HepG2 (cell line): ENCODE measurements around the gene ADGRF1. TPM values are rescaled to one million over a fixed set of nuclear protein-coding genes. Genes with fewer than 3 reads are reported as not detected.

Experiments used
- AKAP8 ChIP-seq: sonication (generic); formaldehyde crosslinking; IDR thresholded peaks from 2 replicates; pipeline ENCODE4 v1.5.1; 2020; ENCODE audit warnings: mild to moderate bottlenecking, missing genetic modification reagents
- SMYD3 ChIP-seq: sonication (generic); formaldehyde crosslinking; IDR thresholded peaks from 2 replicates; pipeline ENCODE4 v1.8.1; 2023; ENCODE audit warnings: mild to moderate bottlenecking, missing genetic modification reagents
- UBTF ChIP-seq: sonication (generic); formaldehyde crosslinking; IDR thresholded peaks from 2 replicates; pipeline ENCODE4 v1.4.0; 2020; ENCODE audit warnings: mild to moderate bottlenecking, missing genetic modification reagents
- ZNF407 ChIP-seq: sonication (generic); formaldehyde crosslinking; IDR thresholded peaks from one replicate; pipeline ENCODE4 v1.5.1; 2020; ENCODE audit warnings: mild to moderate bottlenecking, missing genetic modification reagents; ENCODE audit errors: not compliant biosample characterization
- ZNF615 ChIP-seq: sonication (generic); formaldehyde crosslinking; IDR thresholded peaks from 2 replicates; pipeline ENCODE4 v1.5.0; 2020; ENCODE audit warnings: mild to moderate bottlenecking, missing genetic modification reagents, borderline replicate concordance
- ZNF672 ChIP-seq: sonication (generic); formaldehyde crosslinking; IDR thresholded peaks from 2 replicates; pipeline ENCODE4 v1.8.1; 2022; ENCODE audit warnings: missing genetic modification reagents
- ZNF75D ChIP-seq: sonication (generic); formaldehyde crosslinking; IDR thresholded peaks from 2 replicates; pipeline ENCODE4 v1.8.1; 2023; ENCODE audit warnings: missing genetic modification reagents, mild to moderate bottlenecking, borderline replicate concordance
- polyA plus RNA-seq, 8 experiments: library from polyadenylated mRNA; depleted of rRNA in 3 of 8; stranded (reverse) in 7 of 8; unstranded in 1 of 8; fragments of >200 nt; fragmentation: Illumina TruSeq in 4 of 8; extraction: Trizol in 4 of 8; gene quantifications; 2 replicates each; pipeline versions ENCODE4 v1.2.1 to v1.2.3, GENCODE V29; 2011 to 2016; ENCODE audit warnings: low read depth in 4 of 8, missing spikeins in 1 of 8, mixed read lengths in 1 of 8; ENCODE audit not compliant: insufficient read depth in 1 of 8
- total RNA-seq, 5 experiments: library from RNA; depleted of rRNA; stranded (reverse); fragments of >200 nt; fragmentation: Illumina TruSeq; extraction: Trizol; gene quantifications; 2 replicates each; pipeline ENCODE4 v1.2.3, GENCODE V29; 2016; ENCODE audit warnings: low read depth in 1 of 5
- TF ChIP-seq, protein P1 (sequence below): sonication (generic); formaldehyde crosslinking; IDR thresholded peaks from 2 replicates; pipeline ENCODE4 v1.9.0; 2021; ENCODE audit warnings: missing genetic modification reagents, mild to moderate bottlenecking, borderline replicate concordance
- TF ChIP-seq, protein P2 (sequence below): sonication (generic); formaldehyde crosslinking; IDR thresholded peaks from 2 replicates; pipeline ENCODE4 v1.4.0; 2020; ENCODE audit warnings: missing genetic modification reagents, mild to moderate bottlenecking, borderline replicate concordance
- TF ChIP-seq, protein P3 (sequence below): sonication (generic); formaldehyde crosslinking; IDR thresholded peaks from 2 replicates; pipeline ENCODE4 v1.4.0; 2020; ENCODE audit warnings: low read depth, mild to moderate bottlenecking, missing genetic modification reagents
- TF ChIP-seq, protein P4 (sequence below): sonication (generic); formaldehyde crosslinking; IDR thresholded peaks from 2 replicates; pipeline ENCODE4 v1.8.1; 2023; ENCODE audit warnings: missing genetic modification reagents, inconsistent platforms, borderline replicate concordance

ADGRF1 gene
- total and polyA plus RNA-seq, 2 of the 13 experiments (the other 11 are each of a cell fraction or from before 2014, with no cell fraction given): not detected

- TF ChIP-seq, protein P1, sequence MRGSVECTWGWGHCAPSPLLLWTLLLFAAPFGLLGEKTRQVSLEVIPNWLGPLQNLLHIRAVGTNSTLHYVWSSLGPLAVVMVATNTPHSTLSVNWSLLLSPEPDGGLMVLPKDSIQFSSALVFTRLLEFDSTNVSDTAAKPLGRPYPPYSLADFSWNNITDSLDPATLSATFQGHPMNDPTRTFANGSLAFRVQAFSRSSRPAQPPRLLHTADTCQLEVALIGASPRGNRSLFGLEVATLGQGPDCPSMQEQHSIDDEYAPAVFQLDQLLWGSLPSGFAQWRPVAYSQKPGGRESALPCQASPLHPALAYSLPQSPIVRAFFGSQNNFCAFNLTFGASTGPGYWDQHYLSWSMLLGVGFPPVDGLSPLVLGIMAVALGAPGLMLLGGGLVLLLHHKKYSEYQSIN (CRISPR knock-in tag): no peak
- TF ChIP-seq, protein P2, sequence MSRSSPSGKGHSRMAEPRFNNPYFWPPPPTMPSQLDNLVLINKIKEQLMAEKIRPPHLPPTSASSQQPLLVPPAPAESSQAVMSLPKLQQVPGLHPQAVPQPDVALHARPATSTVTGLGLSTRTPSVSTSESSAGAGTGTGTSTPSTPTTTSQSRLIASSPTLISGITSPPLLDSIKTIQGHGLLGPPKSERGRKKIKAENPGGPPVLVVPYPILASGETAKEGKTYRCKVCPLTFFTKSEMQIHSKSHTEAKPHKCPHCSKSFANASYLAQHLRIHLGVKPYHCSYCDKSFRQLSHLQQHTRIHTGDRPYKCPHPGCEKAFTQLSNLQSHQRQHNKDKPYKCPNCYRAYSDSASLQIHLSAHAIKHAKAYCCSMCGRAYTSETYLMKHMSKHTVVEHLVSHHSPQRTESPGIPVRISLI (CRISPR knock-in tag): peak; percentile 93
- TF ChIP-seq ZNF407 (CRISPR knock-in tag) (no peak), ZNF75D (CRISPR knock-in tag) (no peak), SMYD3 (peak; percentile 80; the same call in 1 of the 2 replicates), AKAP8 (peak; percentile 71; the same call in 1 of the 2 replicates), ZNF672 (CRISPR knock-in tag) (no peak), ZNF615 (peak; percentile 54; the same call in 1 of the 2 replicates), UBTF (CRISPR knock-in tag) (peak; percentile 75)
- TF ChIP-seq, protein P3, sequence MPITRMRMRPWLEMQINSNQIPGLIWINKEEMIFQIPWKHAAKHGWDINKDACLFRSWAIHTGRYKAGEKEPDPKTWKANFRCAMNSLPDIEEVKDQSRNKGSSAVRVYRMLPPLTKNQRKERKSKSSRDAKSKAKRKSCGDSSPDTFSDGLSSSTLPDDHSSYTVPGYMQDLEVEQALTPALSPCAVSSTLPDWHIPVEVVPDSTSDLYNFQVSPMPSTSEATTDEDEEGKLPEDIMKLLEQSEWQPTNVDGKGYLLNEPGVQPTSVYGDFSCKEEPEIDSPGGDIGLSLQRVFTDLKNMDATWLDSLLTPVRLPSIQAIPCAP: peak; percentile 93
- TF ChIP-seq, protein P4, sequence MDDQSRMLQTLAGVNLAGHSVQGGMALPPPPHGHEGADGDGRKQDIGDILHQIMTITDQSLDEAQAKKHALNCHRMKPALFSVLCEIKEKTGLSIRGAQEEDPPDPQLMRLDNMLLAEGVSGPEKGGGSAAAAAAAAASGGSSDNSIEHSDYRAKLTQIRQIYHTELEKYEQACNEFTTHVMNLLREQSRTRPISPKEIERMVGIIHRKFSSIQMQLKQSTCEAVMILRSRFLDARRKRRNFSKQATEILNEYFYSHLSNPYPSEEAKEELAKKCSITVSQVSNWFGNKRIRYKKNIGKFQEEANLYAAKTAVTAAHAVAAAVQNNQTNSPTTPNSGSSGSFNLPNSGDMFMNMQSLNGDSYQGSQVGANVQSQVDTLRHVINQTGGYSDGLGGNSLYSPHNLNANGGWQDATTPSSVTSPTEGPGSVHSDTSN (CRISPR knock-in tag): no peak
These were observed 31.3 kb upstream of the ADGRF1 start (continued) for GRCh38 chr6:47073125-47074110.
